Panc1 (cell line): ENCODE data around the gene HOXA4. TPM values are rescaled to one million over a fixed set of nuclear protein-coding genes. Genes with fewer than 3 reads are reported as not detected.
A peak's percentile ranks its signal among the peaks of the same experiment; 100 is the strongest.

Source experiments
- ATAC-seq: fragments of 200-7000 bp; cut with Tn5 transposase; 2 replicates; pipeline ENCODE4 v1.9.1; 2020; ENCODE audit warnings: mild to moderate bottlenecking, moderate library complexity
- BruUV-seq: library from RNA; stranded (reverse); fragments of 400-500 nt; replicated peaks from 2 replicates; lab custom pipeline; 2021; lab: Mats Ljungman, UMichigan
- CTCF ChIA-PET: fragments of 300-600 bp; sonication (Branson Sonifier 250); formaldehyde crosslinking; loops from one replicate; lab custom pipeline; 2022; ENCODE audit warnings: antibody characterized with exemption; lab: Charles Lee
- POLR2A ChIA-PET: fragments of 300-600 bp; sonication (Branson Sonifier 250); formaldehyde crosslinking; loops from one replicate; lab custom pipeline; 2022; ENCODE audit warnings: antibody characterized with exemption; lab: Charles Lee
- DNase-seq: peaks from one replicate; pipeline ENCODE4 v3.0.0-alpha.2; 2010; ENCODE audit warnings: low read depth, low spot score
- H3K27ac ChIP-seq: 2 replicates; pipeline ENCODE4 v1.5.1; 2011; ENCODE audit warnings: mild to moderate bottlenecking, low read length, inconsistent platforms
- H3K27me3 ChIP-seq: fragments of 200-500 bp; sonication (Bioruptor generic); 2 replicates; pipeline ENCODE4 v1.6.0; 2014; ENCODE audit warnings: low read length, inconsistent platforms; ENCODE audit not compliant: control insufficient read depth, insufficient read depth
- H3K36me3 ChIP-seq: fragments of 200-500 bp; sonication (Bioruptor generic); 2 replicates; pipeline ENCODE4 v1.5.1; 2014; ENCODE audit warnings: inconsistent platforms, mild to moderate bottlenecking, low read length, moderate library complexity; ENCODE audit not compliant: control insufficient read depth, insufficient read depth
- H3K4me1 ChIP-seq: 2 replicates; pipeline ENCODE4 v1.5.1; 2011; ENCODE audit warnings: inconsistent platforms, mild to moderate bottlenecking, low read length, moderate library complexity; ENCODE audit not compliant: control insufficient read depth, insufficient read depth
- H3K4me3 ChIP-seq, 2 experiments: 2 replicates each; pipeline ENCODE4 v1.5.1; 2011 to 2012; ENCODE audit warnings: low read depth in 2 of 2, low read length in 2 of 2, mild to moderate bottlenecking in 2 of 2, inconsistent platforms in 1 of 2, moderate library complexity in 1 of 2
- H3K9me3 ChIP-seq: fragments of 200-500 bp; sonication (Bioruptor generic); 2 replicates; pipeline ENCODE4 v1.5.1; 2014; ENCODE audit warnings: low read depth, mild to moderate bottlenecking, inconsistent platforms, low read length, moderate library complexity; ENCODE audit not compliant: control insufficient read depth, insufficient read depth
- CTCF ChIP-seq: fragments of 450-650 bp; IDR thresholded peaks from 2 replicates; pipeline ENCODE4 v1.5.1; 2017; ENCODE audit warnings: mild to moderate bottlenecking
- POLR2AphosphoS5 ChIP-seq: IDR thresholded peaks from 2 replicates; pipeline ENCODE4 v1.6.1; 2012; ENCODE audit warnings: mild to moderate bottlenecking, low read depth, low read length, moderate library complexity
- REST ChIP-seq, 2 experiments: IDR thresholded peaks; 2 replicates each; pipeline ENCODE4 v1.6.1; 2011 to 2012; ENCODE audit warnings: low read depth in 2 of 2, control low read depth in 1 of 2, low read length in 1 of 2, mild to moderate bottlenecking in 1 of 2, moderate library complexity in 1 of 2; ENCODE audit not compliant: insufficient read depth in 1 of 2
- SIN3A ChIP-seq: IDR thresholded peaks from 2 replicates; pipeline ENCODE4 v1.6.1; 2012; ENCODE audit warnings: low read depth, mild to moderate bottlenecking, low read length, moderate library complexity, borderline replicate concordance; ENCODE audit not compliant: insufficient read depth
- TCF7L2 ChIP-seq: IDR thresholded peaks from 2 replicates; pipeline ENCODE4 v1.6.1; 2011; ENCODE audit warnings: mild to moderate bottlenecking, low read depth, low read length, inconsistent platforms
- in situ Hi-C: cut with HindIII; loops from 2 replicates; pipeline ENCODE4 v1.10.0; 2016; ENCODE audit warnings: low sequenced_read_pairs, low pct_unique_long_range_greater_than_20kb
- intact Hi-C: fragments of 100-400 bp; cut with micrococcal nuclease; formaldehyde crosslinking; loops from one replicate; pipeline ENCODE4 v1.10.0; 2022; ENCODE audit not compliant: unreplicated experiment
- total RNA-seq: library from RNA; stranded (reverse); gene quantifications from one replicate; pipeline ENCODE4 v1.2.1, GENCODE V29; 2021; ENCODE audit not compliant: unreplicated experiment

HOXA4 gene
- total RNA-seq, 1 experiment from 2014 or later = 0.39 TPM

GRCh38 chr7:27148031-27148755 is 17.6 kb upstream of the HOXA4 start:
- intact Hi-C loops = no loop called here
- H3K27me3 ChIP-seq = no peaks in the 10 kb centered on the region
- ChIA-PET POLR2A (no interaction called here), CTCF (interaction anchor here (0.5 to 3.4 kb wide), 2 partner anchors 13 kb away, joined by 3 to 24 read pairs; no protein-coding TSS in a partner anchor)
- H3K9me3 ChIP-seq = no peaks in the 10 kb centered on the region
- no TSS peak for BruUV-seq
- DNase-seq (no peak), ATAC-seq (no peak)
- TF ChIP-seq TCF7L2 = no peak
- no peak for TF ChIP-seq POLR2AphosphoS5
- TF ChIP-seq CTCF = no peak
- no peak for TF ChIP-seq REST (IDR thresholded peaks at IDR 0.05; ENCODE audit: insufficient read depth in 1 of 2, low read depth in 2 of 2, low read length in 1 of 2)
- peaks cover 22% of the 10 kb centered on the region for H3K4me1 ChIP-seq
- in situ Hi-C loops = no loop called here
- no peaks in the 10 kb centered on the region for H3K36me3 ChIP-seq
- H3K27ac ChIP-seq = peak overlapping the region; percentile 24
- H3K4me3 ChIP-seq = no peak overlapping the region

GRCh38 chr7:27147199-27148030 is 16.9 kb upstream of the HOXA4 start, which contains the start of gene HOXA6:
Gene HOXA6, minus strand, starts transcription at chr7:27147774. Its CDS starts 25 bp downstream, at chr7:27147749.
- H3K27ac ChIP-seq = peak within 1 kb of the TSS; percentile 24
- H3K27me3 ChIP-seq = no peaks in the 10 kb centered on the region
- BruUV-seq = no TSS peak
- ChIA-PET POLR2A (no interaction called here), CTCF (no interaction called here)
- in situ Hi-C loops (no loop called here), intact Hi-C loops (no loop called here)
- no peak for TF ChIP-seq SIN3A
- TF ChIP-seq TCF7L2 = no peak
- no peak for TF ChIP-seq POLR2AphosphoS5
- TF ChIP-seq REST (IDR thresholded peaks at IDR 0.05; ENCODE audit: insufficient read depth in 1 of 2, low read depth in 2 of 2, low read length in 1 of 2) = no peak
- no peak for TF ChIP-seq CTCF
- no peaks in the 10 kb centered on the region for H3K36me3 ChIP-seq
- peaks cover 22% of the 10 kb centered on the region for H3K4me1 ChIP-seq
- DNase-seq = no peak
- ATAC-seq = no peak
- no peaks in the 10 kb centered on the region for H3K9me3 ChIP-seq
- H3K4me3 ChIP-seq = no peak within 1 kb of the TSS
